Tibial nerve (tissue), 3 donors: ENCODE data around the gene USP11.

Experiments
- POLR2A ChIP-seq, 2 donors: fragments of 450-650 bp; IDR thresholded peaks; one replicate each; pipeline ENCODE4 v1.6.1; 2017; ENCODE audit warnings: antibody characterized with exemption in 2 of 2, mild to moderate bottlenecking in 2 of 2, moderate library complexity in 2 of 2
- TF ChIP-seq, protein P1 (sequence below), 5 experiments: fragments of 200-600 bp in 3 of 5; fragments of 450-650 bp in 2 of 5; sonication (generic) in 3 of 5; IDR thresholded peaks; one replicate each; pipeline ENCODE4 v1.5.1; 2016 to 2019; ENCODE audit warnings: antibody characterized with exemption in 5 of 5, mild to moderate bottlenecking in 3 of 5, moderate library complexity in 2 of 5

DNA sequence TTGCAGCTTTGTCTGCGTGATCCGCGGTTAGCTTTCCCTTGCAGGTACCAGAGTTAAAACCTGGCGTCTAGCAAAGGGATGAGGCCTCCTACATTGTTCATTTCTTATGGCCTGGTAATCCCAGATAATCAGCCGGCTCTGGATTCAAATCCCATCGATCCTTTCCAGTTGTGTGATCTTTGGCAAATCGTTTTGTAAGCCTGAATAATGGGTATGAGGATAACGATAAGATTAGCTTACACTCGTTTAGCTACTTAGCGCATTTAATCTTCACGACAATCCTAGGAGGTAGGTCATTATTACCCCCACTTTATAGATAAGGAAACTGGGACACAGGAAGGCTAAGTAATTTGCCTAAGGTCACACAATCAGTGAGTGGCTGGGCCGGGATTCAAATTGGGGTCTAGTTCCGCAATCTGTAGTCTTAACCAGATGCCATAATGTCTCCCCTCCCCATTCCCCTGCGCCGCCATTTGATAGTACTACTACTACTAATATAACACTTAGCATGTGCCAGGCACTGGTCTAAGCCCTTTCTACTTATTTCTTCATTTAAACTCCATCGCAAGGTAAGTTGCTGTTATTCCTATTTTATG, 40.9 kb upstream of the USP11 start:
- no peak for TF ChIP-seq POLR2A (IDR thresholded peaks at IDR 0.05)
- TF ChIP-seq, protein P1, sequence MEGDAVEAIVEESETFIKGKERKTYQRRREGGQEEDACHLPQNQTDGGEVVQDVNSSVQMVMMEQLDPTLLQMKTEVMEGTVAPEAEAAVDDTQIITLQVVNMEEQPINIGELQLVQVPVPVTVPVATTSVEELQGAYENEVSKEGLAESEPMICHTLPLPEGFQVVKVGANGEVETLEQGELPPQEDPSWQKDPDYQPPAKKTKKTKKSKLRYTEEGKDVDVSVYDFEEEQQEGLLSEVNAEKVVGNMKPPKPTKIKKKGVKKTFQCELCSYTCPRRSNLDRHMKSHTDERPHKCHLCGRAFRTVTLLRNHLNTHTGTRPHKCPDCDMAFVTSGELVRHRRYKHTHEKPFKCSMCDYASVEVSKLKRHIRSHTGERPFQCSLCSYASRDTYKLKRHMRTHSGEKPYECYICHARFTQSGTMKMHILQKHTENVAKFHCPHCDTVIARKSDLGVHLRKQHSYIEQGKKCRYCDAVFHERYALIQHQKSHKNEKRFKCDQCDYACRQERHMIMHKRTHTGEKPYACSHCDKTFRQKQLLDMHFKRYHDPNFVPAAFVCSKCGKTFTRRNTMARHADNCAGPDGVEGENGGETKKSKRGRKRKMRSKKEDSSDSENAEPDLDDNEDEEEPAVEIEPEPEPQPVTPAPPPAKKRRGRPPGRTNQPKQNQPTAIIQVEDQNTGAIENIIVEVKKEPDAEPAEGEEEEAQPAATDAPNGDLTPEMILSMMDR (IDR thresholded peaks at IDR 0.05), result no peak
